HCT116 (cell line): Measurements from ENCODE around the gene PXYLP1. TPM values are rescaled to one million over a fixed set of nuclear protein-coding genes. Genes with fewer than 3 reads are reported as not detected.

ENCODE experiments used
- ATAC-seq: fragments of 200-7000 bp; cut with Tn5 transposase; 2 replicates; pipeline ENCODE4 v1.9.1; 2020; ENCODE audit warnings: mild to moderate bottlenecking, moderate library complexity
- BruUV-seq: library from RNA; stranded (reverse); fragments of 400-500 nt; replicated peaks from 2 replicates; lab custom pipeline; 2021; lab: Mats Ljungman, UMichigan
- CTCF ChIA-PET: fragments of 300-600 bp; sonication (Branson Sonifier 250); formaldehyde crosslinking; loops from one replicate; lab custom pipeline; 2021; ENCODE audit warnings: antibody characterized with exemption; lab: Charles Lee
- POLR2A ChIA-PET: fragments of 300-600, 350-600 bp; sonication (Branson Sonifier 250); formaldehyde crosslinking; loops from one replicate; lab custom pipeline; 2021; ENCODE audit warnings: antibody characterized with exemption; lab: Charles Lee
- RAD21 ChIA-PET, 2 experiments: fragments of 300-600 bp; sonication (Branson Sonifier 250); formaldehyde crosslinking; loops; one replicate each; lab custom pipeline; 2023; ENCODE audit warnings: low total read pairs in 2 of 2; ENCODE audit not compliant: uncharacterized antibody in 2 of 2, unreplicated experiment in 2 of 2, low non-redundant PET in 1 of 2; lab: Charles Lee
- DNase-seq: peaks from one replicate; pipeline ENCODE4 v3.0.0-alpha.2; 2010; ENCODE audit warnings: low read depth, low spot score
- H2AFZ ChIP-seq: fragments of 200-600 bp; shearing (Covaris generic), sonication (generic); 2 replicates; pipeline ENCODE4 v1.6.1; 2017; ENCODE audit warnings: low read depth, mixed run types, mixed read lengths, antibody characterized with exemption, low read length; ENCODE audit not compliant: poor library complexity, severe bottlenecking
- H3K27ac ChIP-seq: 2 replicates; pipeline ENCODE4 v1.5.1; 2012; ENCODE audit warnings: low read depth, low read length
- H3K27me3 ChIP-seq: fragments of 200-600 bp; sonication (generic); 2 replicates; pipeline ENCODE4 v1.6.1; 2016; ENCODE audit warnings: mixed run types, low read length, mixed read lengths; ENCODE audit not compliant: insufficient read depth
- H3K36me3 ChIP-seq, 2 experiments: fragments of 200-500 bp in 1 of 2; fragments of 200-600 bp in 1 of 2; sonication (Bioruptor generic) in 1 of 2; sonication (generic) in 1 of 2; 2 replicates each; pipeline versions ENCODE4 v1.5.1 to v1.6.1; 2014 to 2016; ENCODE audit warnings: low read length in 2 of 2, inconsistent platforms in 1 of 2, mixed read lengths in 1 of 2, mixed run types in 1 of 2; ENCODE audit not compliant: insufficient read depth in 2 of 2, control insufficient read depth in 1 of 2
- H3K4me1 ChIP-seq, 2 experiments: fragments of 200-600 bp in 1 of 2; sonication (generic) in 1 of 2; 2 replicates each; pipeline versions ENCODE4 v1.5.1 to v1.6.1; 2012 to 2017; ENCODE audit warnings: low read length in 2 of 2, inconsistent platforms in 1 of 2, mild to moderate bottlenecking in 1 of 2, mixed read lengths in 1 of 2, mixed run types in 1 of 2, moderate library complexity in 1 of 2; ENCODE audit not compliant: insufficient read depth in 2 of 2, control insufficient read depth in 1 of 2
- H3K4me2 ChIP-seq: fragments of 200-600 bp; sonication (generic); 2 replicates; pipeline ENCODE4 v1.6.1; 2017; ENCODE audit warnings: mixed run types, low read length, mixed read lengths
- H3K4me3 ChIP-seq, 2 experiments: fragments of 200-600 bp in 1 of 2; sonication (generic) in 1 of 2; replicated peaks in 1 of 2; 2 replicates each; pipeline ENCODE4 v1.5.1; 2011 to 2016; ENCODE audit warnings: low read length in 2 of 2, control low read depth in 1 of 2, low read depth in 1 of 2, mild to moderate bottlenecking in 1 of 2, mixed read lengths in 1 of 2, mixed run types in 1 of 2
- H3K79me2 ChIP-seq: fragments of 200-600 bp; sonication (generic); 2 replicates; pipeline ENCODE4 v1.6.1; 2017; ENCODE audit warnings: mild to moderate bottlenecking, mixed run types, low read length, moderate library complexity, mixed read lengths; ENCODE audit not compliant: insufficient read depth
- H3K9ac ChIP-seq: fragments of 200-600 bp; sonication (generic); 2 replicates; pipeline ENCODE4 v1.6.1; 2016; ENCODE audit warnings: low read length, mixed read lengths
- H3K9me2 ChIP-seq: fragments of 200-600 bp; sonication (generic), shearing (Covaris generic); 2 replicates; pipeline ENCODE4 v1.6.1; 2017; ENCODE audit warnings: mixed run types, mild to moderate bottlenecking, moderate library complexity; ENCODE audit not compliant: insufficient read depth
- H3K9me3 ChIP-seq, 2 experiments: fragments of 200-500 bp in 1 of 2; fragments of 200-600 bp in 1 of 2; sonication (Bioruptor generic) in 1 of 2; sonication (generic) in 1 of 2; 2 replicates each; pipeline ENCODE4 v1.6.1; 2014 to 2017; ENCODE audit warnings: low read length in 2 of 2, mixed read lengths in 2 of 2, inconsistent platforms in 1 of 2, low read depth in 1 of 2, mild to moderate bottlenecking in 1 of 2, mixed run types in 1 of 2, moderate library complexity in 1 of 2; ENCODE audit not compliant: control insufficient read depth in 1 of 2, insufficient read depth in 1 of 2
- H4K20me1 ChIP-seq: fragments of 200-600 bp; sonication (generic), shearing (Covaris generic); 2 replicates; pipeline ENCODE4 v1.6.1; 2017; ENCODE audit warnings: mixed run types, mild to moderate bottlenecking, moderate library complexity; ENCODE audit not compliant: insufficient read depth
- CTCF ChIP-seq, 3 experiments: fragments of 200-600 bp in 1 of 3; sonication (generic) in 1 of 3; IDR thresholded peaks in 2 of 3; conservative IDR thresholded peaks in 1 of 3; 2 replicates each; pipeline ENCODE4 v1.5.1; 2012 to 2017; ENCODE audit warnings: low read depth in 2 of 3, low read length in 2 of 3, antibody characterized with exemption in 1 of 3, borderline replicate concordance in 1 of 3, control low read depth in 1 of 3, mild to moderate bottlenecking in 1 of 3, mixed read lengths in 1 of 3, mixed run types in 1 of 3, moderate library complexity in 1 of 3; ENCODE audit not compliant: insufficient read depth in 1 of 3
- EGR1 ChIP-seq: IDR thresholded peaks from 2 replicates; pipeline ENCODE4 v1.6.1; 2012; ENCODE audit warnings: low read depth
- EZH2 ChIP-seq: fragments of 200-600 bp; sonication (generic); IDR thresholded peaks from 2 replicates; pipeline ENCODE4 v1.6.1; 2017; ENCODE audit warnings: antibody characterized with exemption, mixed run types
- POLR2AphosphoS5 ChIP-seq: IDR thresholded peaks from 2 replicates; pipeline ENCODE4 v1.6.1; 2011; ENCODE audit warnings: mild to moderate bottlenecking, low read depth, low read length, moderate library complexity
- RAD21 ChIP-seq: IDR thresholded peaks from 2 replicates; pipeline ENCODE4 v1.6.1; 2012; ENCODE audit warnings: low read depth, mild to moderate bottlenecking
- SRF ChIP-seq: IDR thresholded peaks from 2 replicates; pipeline ENCODE4 v1.6.1; 2012; ENCODE audit warnings: low read depth
- ZFX ChIP-seq: fragments of 450-650 bp; IDR thresholded peaks from 2 replicates; pipeline ENCODE4 v1.6.1; 2017
- intact Hi-C: fragments of 100-400 bp; cut with micrococcal nuclease; formaldehyde crosslinking; loops from 2 replicates; pipeline ENCODE4 v1.10.0; 2022
- total RNA-seq: library from RNA; stranded (reverse); gene quantifications from one replicate; pipeline ENCODE4 v1.2.1, GENCODE V29; 2021; ENCODE audit not compliant: unreplicated experiment

PXYLP1 gene
- total RNA-seq, 1 experiment from 2014 or later, result 15.3 TPM

- no peak overlapping the region for H3K27ac ChIP-seq
- H3K4me3 ChIP-seq, result no peak overlapping the region
- H3K4me1 ChIP-seq, result no peaks in the 10 kb centered on the region
- no TSS peak for BruUV-seq
- no peaks in the 10 kb centered on the region for H3K9me2 ChIP-seq
- no peak for ATAC-seq
- no peaks in the 10 kb centered on the region for H3K27me3 ChIP-seq
- no peaks in the 10 kb centered on the region for H3K79me2 ChIP-seq
- H3K36me3 ChIP-seq, result no peaks in the 10 kb centered on the region
- TF ChIP-seq POLR2AphosphoS5 (no peak), SRF (no peak)
- ChIA-PET RAD21 (no interaction called here), POLR2A (no interaction called here), CTCF (interaction anchor here (1.7 to 8.5 kb wide), 4 partner anchors 9 to 259 kb away, joined by 4 to 104 read pairs (median 6); no protein-coding TSS in a partner anchor)
- DNase-seq, result no peak
- H3K9ac ChIP-seq, result no peak overlapping the region
- no peak overlapping the region for H2AFZ ChIP-seq
- intact Hi-C loops, result loop anchor here (2.0 kb wide), 1 partner anchor 258 kb away; no protein-coding TSS in a partner anchor
- H4K20me1 ChIP-seq, result no peaks in the 10 kb centered on the region
- no peaks in the 10 kb centered on the region for H3K9me3 ChIP-seq
- H3K4me2 ChIP-seq, result no peak overlapping the region
Measured at GRCh38 chr3:141302364-141303141, 70.9 kb downstream of the PXYLP1 start.

GRCh38 chr3:141303481-141304223, 72.0 kb downstream of the PXYLP1 start:
- H3K27me3 ChIP-seq, result no peaks in the 10 kb centered on the region
- ChIA-PET RAD21 (interaction anchor here in 1 of 2 experiments (1.1 kb wide), 1 partner anchor 151 kb away, joined by 4 read pairs; no protein-coding TSS in a partner anchor), CTCF (interaction anchor here (1.1 to 8.5 kb wide), 6 partner anchors 8 to 258 kb away, joined by 3 to 104 read pairs (median 4); partner anchors contain the start of gene PXYLP1), POLR2A (no interaction called here)
- H3K9me3 ChIP-seq, result no peaks in the 10 kb centered on the region
- peaks cover 0 to 6% of the 10 kb centered on the region in 2 experiments; a peak in 2 of 4 replicates for H3K4me1 ChIP-seq
- TF ChIP-seq EGR1, result no peak
- TF ChIP-seq RAD21, result peak; percentile 80
- no peak for TF ChIP-seq ZFX
- TF ChIP-seq CTCF (IDR thresholded peaks at IDR 0.05 in 2 of 3, conservative IDR thresholded peaks at IDR 0.05 in 1 of 3; ENCODE audit: borderline replicate concordance in 1 of 3, insufficient read depth in 1 of 3, low read depth in 2 of 3, low read length in 2 of 3), result peak; percentile 70 to 91 (median 77)
- TF ChIP-seq EZH2, result no peak
- ATAC-seq (peak; percentile 69), DNase-seq (peak; percentile 51)
- H3K4me2 ChIP-seq, result no peak overlapping the region
- intact Hi-C loops, result loop anchor here (2.0 kb wide), 1 partner anchor 257 kb away; no protein-coding TSS in a partner anchor
- H3K27ac ChIP-seq, result no peak overlapping the region
- no TSS peak for BruUV-seq
- no peaks in the 10 kb centered on the region for H4K20me1 ChIP-seq
- H3K4me3 ChIP-seq, result no peak overlapping the region
- no peaks in the 10 kb centered on the region for H3K9me2 ChIP-seq
- H3K79me2 ChIP-seq, result no peaks in the 10 kb centered on the region
- no peak overlapping the region for H2AFZ ChIP-seq
- H3K9ac ChIP-seq, result no peak overlapping the region
- H3K36me3 ChIP-seq, result no peaks in the 10 kb centered on the region
